Testis (tissue), 2 donors: ENCODE data around the gene HEYL.

Experiments
- POLR2A ChIP-seq: fragments of 450-650 bp; IDR thresholded peaks from one replicate; pipeline ENCODE4 v1.6.1; 2017; ENCODE audit warnings: antibody characterized with exemption, mild to moderate bottlenecking, moderate library complexity
- TF ChIP-seq, protein P1 (sequence below), 3 experiments: fragments of 450-650 bp in 2 of 3; fragments of 200-600 bp in 1 of 3; sonication (generic) in 1 of 3; IDR thresholded peaks; one replicate each; pipeline ENCODE4 v1.5.1; 2016 to 2019; ENCODE audit warnings: antibody characterized with exemption in 3 of 3, mild to moderate bottlenecking in 2 of 3, moderate library complexity in 1 of 3

- TF ChIP-seq, protein P1, sequence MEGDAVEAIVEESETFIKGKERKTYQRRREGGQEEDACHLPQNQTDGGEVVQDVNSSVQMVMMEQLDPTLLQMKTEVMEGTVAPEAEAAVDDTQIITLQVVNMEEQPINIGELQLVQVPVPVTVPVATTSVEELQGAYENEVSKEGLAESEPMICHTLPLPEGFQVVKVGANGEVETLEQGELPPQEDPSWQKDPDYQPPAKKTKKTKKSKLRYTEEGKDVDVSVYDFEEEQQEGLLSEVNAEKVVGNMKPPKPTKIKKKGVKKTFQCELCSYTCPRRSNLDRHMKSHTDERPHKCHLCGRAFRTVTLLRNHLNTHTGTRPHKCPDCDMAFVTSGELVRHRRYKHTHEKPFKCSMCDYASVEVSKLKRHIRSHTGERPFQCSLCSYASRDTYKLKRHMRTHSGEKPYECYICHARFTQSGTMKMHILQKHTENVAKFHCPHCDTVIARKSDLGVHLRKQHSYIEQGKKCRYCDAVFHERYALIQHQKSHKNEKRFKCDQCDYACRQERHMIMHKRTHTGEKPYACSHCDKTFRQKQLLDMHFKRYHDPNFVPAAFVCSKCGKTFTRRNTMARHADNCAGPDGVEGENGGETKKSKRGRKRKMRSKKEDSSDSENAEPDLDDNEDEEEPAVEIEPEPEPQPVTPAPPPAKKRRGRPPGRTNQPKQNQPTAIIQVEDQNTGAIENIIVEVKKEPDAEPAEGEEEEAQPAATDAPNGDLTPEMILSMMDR (IDR thresholded peaks at IDR 0.05): no peak
- no peak for TF ChIP-seq POLR2A
Measured at GRCh38 chr1:39676948-39677548, 37.6 kb upstream of the HEYL start.
